ENCODE data around the gene MIEN1.
"Not testable (repeated sequence)": the region's sequence is repeated elsewhere in the genome, so short reads cannot be mapped to it uniquely, and the experiment has no call there.

MIEN1 gene

DNA sequence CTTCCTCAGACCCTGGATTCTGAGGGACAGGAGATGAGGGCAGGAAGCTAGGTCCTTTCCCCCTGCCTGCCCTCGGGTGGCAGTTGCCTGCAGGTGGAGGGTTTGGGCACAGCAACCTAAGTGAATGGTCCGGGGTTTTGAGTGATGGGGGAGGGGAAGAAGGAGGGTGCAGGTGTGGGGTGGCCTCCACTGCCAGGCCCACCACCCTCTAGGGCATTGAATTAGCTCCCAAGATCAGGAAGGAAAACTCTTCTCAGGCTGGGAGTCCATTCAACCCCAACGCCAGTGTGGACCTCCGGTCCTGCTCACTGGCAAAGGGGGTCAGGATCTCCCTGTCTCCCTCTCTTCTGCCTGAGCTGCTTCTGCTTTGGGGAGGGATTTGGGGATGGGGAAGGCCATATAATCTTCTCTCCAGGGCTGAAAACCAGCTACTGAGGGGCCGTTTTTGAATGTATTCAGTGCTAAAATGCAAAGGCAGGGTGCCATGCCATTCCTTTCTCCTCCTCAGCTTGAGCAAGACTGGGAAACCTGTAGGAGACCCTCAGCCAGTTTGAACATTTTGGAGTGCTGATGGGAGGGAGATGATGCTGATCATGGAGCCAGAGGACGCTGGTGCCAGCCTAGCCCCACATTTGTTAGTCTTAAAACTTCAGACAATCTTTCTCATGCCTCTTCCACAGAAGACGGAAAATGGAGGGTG, 26.2 kb upstream of the MIEN1 start:
- in situ Hi-C loops (cut with MboI; ENCODE audit: low sequenced_read_pairs): no loop called here

DNA sequence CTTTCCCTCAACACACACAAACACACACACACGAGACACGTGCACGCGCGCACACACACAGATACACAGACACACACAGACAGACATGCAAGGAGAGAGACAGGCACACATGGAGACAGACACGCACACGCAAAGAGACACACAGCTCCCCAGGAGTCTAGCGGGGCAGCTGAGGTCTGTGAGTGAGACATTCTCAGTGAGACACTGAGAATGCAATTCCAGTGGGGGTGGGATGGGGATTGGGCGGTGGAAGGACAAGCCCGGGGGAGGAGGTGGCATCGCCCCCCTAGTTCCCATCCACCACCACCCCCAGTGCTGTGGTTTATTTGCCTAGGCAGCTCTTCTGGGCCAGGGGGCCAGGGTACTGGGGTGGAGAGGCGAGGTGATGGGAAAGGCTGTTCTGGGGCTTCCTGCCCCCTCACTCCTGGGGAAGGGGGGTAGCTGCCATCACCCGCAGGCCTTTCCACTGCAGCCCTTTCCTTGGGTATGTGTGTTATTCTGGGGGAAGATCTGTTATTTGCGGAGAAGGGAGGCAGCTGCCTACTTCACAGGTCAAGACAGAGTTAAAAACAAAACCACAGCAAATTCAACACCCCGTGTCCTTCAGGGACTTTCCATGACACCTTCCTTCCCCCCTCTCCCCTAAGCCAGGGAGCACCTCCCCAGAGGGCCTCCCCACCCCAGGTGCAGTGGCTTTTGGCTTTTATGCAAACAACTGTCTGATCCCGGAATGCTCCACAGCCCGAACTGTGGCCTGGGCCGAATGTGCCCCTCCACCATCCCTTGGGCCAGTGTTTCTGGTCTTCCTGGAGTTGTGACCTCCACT, 25.4 kb upstream of the MIEN1 start:
- in situ Hi-C loops (cut with MboI; ENCODE audit: low sequenced_read_pairs): no loop called here

DNA sequence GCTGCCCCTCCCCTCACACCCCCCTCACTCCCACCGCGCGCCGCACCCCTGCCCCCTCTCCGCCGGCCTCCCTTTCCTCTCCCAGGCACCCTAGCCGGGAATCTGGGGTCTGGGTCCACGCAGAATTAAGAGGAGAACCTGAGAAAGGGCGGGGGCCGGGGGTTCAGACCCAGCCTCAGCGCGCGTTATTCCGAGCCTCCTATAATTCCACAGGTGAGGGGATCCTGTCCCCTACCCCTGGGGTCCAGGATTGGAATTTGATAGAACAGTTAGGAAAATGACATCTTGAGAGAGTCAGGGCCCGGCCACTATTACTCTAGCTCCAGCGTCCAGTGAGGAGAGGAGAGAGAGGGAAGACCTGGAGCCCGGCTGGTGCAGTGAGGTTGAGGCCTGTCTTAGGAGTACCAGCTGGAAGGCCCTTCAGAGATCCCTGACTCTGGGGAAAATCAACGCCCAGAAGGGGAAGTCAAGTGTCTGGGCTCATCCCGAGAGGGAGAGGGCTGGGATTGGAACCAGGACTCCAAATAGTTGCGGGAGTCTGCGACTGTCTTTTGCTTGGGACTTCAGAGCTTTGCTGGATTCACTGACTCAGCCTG, 24.7 kb upstream of the MIEN1 start:
- in situ Hi-C loops (cut with MboI; ENCODE audit: low sequenced_read_pairs): no loop called here

DNA sequence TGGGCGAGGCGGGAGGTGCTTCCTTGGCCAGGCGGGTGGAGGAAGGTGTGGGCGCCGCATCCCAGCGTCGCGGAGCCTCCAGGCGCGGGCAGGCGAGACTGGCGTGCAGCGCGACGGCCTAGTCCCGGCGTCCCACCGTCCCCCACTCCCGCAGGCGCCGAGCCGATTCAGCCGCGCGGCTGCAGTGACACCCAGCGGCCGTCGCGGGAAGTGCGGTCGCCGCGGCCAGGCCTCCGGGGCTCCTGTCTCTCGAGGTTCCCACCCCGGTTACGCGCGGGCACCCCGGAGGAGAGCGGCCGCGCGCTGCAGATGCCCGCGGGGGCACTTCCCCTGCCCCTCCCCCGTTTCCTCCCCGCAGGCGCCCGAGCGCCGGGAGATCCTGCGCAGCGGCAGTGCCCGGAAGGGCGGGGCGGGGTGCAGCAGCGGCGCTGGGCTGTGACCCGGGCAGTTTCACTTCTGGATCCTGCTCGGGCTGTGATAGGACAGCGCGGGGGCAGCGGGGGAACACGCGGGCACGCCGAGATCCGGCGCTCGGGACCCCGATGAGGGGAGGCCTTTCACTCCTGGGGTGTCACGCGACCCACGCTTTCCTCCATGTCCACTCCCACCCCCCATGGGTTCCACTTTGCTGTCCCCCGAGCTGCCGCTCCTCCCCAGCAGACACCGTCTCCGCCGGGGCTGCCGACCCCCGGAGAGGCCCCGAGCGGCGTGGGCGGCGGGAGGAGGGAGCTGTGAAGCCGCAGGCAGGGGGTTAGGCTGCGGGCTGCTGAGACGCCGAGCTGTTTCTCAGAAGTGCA, 24.0 kb upstream of the MIEN1 start:
- in situ Hi-C loops (cut with MboI; ENCODE audit: low sequenced_read_pairs): no loop called here

DNA sequence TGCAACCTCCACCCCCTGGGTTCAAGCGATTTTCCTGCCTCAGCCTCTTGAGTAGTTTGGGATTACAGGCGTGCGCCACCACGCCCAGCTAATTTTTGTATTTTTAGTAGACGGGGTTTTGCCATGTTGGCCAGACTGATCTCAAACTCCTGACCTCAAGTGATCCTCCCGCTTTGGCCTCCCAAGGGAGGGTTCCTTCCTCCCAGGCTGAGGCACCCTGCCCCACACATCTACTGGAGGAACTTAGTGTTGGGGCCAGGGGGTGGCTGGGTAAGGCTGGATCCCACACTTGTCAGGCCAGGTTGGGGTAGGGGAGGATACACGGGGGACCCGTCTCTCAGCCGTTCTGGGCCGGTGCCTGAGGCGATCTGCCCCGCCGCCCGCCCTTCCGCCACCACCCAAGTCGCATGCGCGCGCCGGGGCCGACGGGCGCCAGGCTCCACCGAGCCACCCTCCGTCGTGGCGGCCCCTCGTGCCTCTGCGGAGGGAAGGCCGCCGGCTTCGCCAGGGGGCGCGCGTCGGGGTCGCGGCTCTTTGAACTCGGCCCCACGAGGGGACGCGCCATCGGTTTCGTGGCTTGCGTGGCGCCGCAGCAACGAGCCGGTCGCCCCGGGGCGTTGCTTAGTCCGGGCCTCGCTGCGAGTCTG, 23.3 kb upstream of the MIEN1 start:
- in situ Hi-C loops (cut with MboI; ENCODE audit: low sequenced_read_pairs): no loop called here

DNA sequence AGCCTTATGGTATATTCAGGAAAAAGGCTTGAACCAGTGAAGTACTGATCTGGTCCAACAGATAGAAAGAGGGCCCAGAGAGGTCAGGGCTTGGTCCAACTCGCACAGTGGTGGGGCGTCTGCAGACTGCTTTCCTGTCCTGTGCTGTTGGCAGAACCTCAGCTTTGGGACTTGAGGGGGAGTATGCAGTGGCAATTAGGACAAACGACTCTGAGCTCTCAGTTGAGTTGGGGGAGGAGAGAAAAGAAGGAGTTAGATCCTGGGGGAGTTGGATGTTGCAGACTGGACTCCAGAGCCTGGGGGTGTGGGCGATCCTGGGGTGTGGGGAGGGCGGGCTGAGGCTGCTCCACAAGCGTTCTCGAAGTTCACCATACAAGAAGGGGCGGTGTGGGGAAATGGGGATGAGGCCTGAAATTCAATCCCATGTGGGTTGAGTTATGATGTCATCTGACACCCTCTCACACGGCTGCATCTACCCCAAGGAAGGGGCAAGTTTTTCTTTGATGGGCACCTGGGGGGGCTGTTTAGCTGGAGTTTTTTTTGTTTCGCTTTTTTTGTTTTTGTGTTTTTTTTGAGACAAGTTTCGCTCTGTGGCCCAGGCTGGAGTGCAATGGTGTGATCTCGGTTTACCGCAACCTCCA, 22.0 kb upstream of the MIEN1 start:
- in situ Hi-C loops (cut with MboI; ENCODE audit: low sequenced_read_pairs): no loop called here

DNA sequence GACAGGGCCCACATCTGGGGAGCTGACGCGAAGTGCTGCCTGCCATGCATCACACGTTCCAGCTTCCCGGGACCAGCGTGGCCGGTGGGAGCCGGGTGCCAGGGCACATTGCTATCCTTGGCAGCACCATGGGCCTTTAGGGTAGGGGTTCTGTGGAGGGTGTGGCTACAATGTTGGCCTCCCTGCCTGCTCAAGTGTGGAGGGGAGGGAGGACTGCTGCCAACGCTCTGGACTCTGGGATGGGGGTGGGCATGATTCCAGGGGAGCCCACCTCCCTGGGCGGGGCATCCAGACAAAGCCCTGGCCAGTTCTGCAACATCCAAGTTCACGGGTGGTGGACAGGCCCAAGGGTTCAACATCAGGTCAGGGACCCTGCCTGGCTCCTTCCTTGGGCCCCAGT, 21.3 kb upstream of the MIEN1 start:
- in situ Hi-C loops (cut with MboI; ENCODE audit: low sequenced_read_pairs): no loop called here

DNA sequence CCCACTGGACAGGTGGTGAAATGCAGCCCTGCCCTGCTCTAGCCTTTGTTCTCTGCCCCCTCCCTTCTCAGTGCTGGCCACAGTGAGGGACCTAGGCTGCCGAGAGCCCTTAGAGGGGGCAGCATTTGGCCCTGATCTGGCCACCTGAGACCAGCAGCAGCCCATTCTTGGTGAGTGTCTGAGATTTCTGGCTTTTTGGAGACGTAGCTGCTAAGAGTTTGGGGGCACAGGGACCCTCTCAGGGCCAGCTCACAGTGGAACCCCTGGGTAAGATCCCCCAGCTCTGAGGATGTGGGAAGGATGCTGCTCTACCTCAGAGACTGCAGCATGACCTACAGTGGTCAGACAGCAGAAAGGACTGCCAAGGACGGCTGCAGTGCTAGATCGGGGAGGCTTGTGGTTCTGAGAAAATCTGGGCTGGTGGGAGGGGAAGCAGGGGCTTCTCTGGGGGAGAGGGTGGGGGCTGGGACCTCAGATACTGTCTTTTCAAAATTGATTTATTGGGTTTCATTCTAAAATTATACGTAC, 20.7 kb upstream of the MIEN1 start:
- in situ Hi-C loops (cut with MboI; ENCODE audit: low sequenced_read_pairs): no loop called here

DNA sequence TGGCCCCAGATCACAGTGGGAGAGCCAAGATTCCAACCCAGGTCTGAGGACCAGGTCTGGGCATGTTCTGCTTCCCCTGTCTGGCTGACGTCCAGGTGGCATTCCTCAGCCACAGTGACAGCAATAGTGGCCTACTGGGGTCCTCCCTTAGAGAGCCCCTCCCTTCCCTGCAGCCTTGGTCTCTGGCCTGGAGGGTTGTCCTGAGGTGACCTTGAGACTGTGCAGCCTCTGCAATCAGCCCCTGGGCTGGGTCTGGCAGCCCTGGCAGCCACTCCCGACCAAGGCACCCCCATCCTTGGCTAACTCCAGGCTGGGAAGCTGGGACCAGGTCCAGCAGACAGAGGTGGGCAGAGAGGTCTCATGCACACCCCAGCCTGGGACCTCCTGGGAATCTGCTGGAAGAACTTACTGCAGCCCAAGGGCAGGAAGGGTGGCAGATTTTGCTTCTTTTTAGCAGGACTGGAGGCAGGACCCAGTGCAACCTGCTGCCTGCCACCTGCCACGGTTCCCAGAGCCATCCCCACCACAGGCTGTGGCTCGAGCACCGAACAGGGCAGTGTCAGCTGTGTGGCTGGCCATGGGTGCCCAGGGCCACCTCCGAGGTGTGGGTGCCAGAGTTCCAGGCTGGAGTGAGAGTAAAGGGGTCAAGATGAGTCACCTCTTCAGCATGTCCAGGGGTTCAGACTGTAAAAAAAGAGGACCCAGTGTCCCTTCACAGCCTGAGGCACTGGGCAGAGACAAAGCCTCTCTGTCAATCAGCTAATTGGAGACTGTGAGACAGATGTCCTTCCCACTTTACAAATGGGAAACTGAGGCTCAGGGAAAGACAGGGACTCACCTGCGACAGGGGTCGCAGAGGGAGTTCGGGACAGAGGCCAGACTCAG, 20.0 kb upstream of the MIEN1 start:
- in situ Hi-C loops (cut with MboI; ENCODE audit: low sequenced_read_pairs): no loop called here

DNA sequence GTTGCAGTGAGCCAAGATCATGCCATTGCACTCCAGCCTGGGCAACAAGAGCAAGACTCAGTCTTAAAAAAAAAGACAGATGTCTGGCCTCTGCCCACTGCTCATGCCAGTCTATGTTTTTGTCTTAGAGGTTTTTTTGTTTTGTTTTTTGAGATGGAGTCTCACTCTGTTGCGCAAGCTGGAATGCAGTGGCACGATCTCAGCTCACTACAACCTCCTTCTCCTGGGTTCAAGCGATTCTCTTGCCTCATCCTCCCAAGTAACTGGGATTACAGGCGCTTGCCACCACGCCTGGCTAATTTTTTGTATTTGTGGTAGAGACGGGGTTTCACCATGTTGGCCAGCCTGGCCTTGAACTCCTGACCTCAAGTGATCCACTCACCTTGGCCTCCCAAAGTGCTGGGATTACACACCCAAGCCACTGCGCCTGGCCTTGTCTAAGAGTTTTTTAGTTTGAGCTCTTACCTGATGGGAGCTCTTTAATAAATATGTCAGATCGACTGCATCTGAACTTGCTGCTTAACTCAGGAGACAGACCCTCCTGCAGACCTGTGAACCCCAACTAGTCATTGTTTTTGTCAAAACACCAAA, 18.2 kb upstream of the MIEN1 start:
- in situ Hi-C loops (cut with MboI; ENCODE audit: low sequenced_read_pairs): not testable (repeated sequence)

DNA sequence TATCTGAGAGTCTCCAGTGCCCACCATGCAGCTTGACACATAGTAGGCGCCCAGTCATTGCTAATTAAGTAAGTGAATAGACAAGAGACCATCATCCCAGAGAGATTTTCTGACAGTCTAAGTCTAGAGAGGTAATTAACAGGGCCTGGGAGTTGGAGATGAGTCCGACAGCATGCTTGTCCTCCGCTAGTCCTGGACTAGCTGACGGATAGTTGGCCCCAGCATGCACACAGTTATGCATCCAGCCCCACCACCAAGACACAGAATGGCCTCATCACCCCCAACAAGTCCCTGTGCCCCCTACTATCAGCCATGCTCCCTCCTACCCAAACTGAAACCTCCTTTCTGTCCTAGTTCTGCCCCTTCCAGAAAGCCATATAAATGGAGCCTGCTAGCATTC, 17.4 kb upstream of the MIEN1 start:
- in situ Hi-C loops (cut with MboI; ENCODE audit: low sequenced_read_pairs): no loop called here

DNA sequence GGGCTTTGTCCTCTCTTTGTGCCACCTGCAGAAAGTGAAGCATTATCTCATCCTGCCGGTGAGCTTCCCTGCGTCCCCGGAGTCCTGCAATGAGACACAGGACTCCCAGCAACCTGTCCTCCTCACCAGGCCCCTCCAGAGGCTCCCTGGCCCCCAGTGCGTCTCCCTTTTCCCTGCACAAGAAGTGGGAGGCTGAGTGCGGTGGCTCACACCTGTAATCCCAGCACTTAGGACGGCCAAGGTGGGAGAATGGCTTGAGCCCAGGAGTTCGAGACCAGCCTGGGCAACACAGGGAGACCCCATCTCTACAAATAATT, 15.8 kb upstream of the MIEN1 start:
- in situ Hi-C loops (cut with MboI; ENCODE audit: low sequenced_read_pairs): no loop called here

DNA sequence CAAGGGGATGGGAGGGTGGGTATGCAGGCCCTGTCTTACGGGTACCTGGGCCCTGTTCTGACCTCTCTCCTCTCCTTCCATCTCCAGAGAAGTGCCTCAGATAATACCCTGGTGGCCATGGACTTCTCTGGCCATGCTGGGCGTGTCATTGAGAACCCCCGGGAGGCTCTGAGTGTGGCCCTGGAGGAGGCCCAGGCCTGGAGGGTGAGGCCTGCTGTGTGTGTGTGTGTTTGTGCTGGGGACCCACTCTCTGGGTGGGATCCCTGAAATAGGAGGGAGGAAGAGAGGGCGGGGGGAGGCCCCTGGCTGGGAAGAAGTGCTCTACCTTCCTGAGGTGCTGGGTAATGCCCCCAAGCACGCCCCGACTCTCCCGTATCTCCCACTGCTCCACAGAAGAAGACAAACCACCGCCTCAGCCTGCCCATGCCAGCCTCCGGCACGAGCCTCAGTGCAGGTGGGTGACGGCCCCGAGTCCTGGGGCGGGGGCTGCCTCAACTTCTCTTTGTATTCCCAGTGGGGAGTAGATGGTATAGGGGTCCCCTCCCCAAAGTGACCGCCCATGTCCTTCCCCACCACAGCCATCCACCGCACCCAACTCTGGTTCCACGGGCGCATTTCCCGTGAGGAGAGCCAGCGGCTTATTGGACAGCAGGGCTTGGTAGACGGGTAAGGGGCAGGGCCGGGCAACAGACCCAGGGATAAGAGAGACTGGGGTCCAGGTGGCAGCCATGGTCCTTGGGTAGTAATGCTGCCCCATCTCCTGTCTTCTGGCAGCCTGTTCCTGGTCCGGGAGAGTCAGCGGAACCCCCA, 15.2 kb upstream of the MIEN1 start:
- in situ Hi-C loops (cut with MboI; ENCODE audit: low sequenced_read_pairs): no loop called here

DNA sequence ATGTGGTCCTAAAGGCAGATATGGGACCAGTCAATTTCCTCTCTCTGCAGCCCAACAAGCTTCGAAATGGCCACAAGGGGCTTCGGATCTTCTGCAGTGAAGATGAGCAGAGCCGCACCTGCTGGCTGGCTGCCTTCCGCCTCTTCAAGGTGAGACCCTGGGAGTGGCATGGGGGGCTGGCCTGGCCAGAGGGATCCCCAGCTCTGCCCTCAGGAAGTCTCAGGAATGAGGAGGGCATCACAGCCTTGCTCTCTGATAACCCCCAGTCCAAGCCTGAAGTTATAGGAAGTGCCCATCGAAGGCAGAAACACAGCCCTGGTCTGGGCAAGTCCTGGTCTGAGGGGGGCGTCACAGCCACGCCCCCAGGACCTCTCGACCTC, 14.5 kb upstream of the MIEN1 start:
- in situ Hi-C loops (cut with MboI; ENCODE audit: low sequenced_read_pairs): no loop called here

DNA sequence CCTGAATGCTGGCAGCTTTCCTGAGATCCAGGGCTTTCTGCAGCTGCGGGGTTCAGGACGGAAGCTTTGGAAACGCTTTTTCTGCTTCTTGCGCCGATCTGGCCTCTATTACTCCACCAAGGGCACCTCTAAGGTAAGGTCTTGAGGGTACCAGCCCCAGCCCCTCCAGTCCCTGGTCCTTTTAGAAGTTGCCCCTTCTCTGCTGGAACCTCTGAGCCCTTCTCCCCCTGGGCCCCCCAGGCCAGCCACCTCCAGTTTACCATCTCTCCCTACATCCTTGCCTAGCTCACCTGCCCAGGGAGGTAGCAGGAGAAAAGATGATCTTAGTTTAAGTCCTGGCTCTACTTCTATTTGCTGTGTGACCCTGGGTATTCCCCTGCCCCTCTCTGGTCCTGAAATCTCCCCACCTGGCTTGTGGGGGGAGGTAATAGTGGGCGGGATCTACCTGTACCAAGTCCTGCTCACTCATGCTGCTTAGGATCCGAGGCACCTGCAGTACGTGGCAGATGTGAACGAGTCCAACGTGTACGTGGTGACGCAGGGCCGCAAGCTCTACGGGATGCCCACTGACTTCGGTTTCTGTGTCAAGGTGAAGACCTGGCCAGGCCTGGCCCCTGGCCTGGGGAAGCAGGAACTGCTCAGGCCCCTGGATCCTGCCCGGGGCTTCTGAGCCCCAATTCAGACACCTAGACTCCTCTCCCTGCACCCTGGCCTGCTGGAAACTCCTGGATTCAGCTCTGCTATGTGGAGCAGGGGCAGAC, 13.9 kb upstream of the MIEN1 start:
- in situ Hi-C loops (cut with MboI; ENCODE audit: low sequenced_read_pairs): no loop called here

DNA sequence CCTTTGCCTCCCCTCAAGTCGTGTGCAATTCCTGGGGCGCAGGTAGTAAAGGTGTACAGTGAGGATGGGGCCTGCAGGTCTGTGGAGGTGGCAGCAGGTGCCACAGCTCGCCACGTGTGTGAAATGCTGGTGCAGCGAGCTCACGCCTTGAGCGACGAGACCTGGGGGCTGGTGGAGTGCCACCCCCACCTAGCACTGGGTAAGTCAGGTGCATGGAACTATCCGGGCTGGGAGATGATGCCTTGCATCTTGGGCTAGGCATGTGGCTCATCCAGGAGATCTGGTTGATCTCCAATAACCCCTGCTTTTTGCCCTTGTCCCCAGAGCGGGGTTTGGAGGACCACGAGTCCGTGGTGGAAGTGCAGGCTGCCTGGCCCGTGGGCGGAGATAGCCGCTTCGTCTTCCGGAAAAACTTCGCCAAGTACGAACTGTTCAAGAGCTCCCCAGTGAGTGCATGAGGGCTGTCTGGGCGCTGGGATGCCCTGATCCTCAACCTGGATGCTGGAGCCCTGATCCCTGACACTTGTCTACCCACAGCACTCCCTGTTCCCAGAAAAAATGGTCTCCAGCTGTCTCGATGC, 12.6 kb upstream of the MIEN1 start:
- in situ Hi-C loops (cut with MboI; ENCODE audit: low sequenced_read_pairs): no loop called here
